Mesenchymal stem cell (in vitro differentiated cells and primary cell): ENCODE results near the gene WDR64.

Experiments used
- DNase-seq: peaks from one replicate; pipeline ENCODE4 v3.0.0-alpha.2; 2013
- H2AFZ ChIP-seq: one replicate; pipeline ENCODE4 v1.6.1; 2013; ENCODE audit warnings: low read depth, mild to moderate bottlenecking, control low read depth, inconsistent platforms, low read length, moderate library complexity
- H2AK5ac ChIP-seq: 2 replicates; pipeline ENCODE4 v1.6.1; 2013; ENCODE audit warnings: low read length, moderate library complexity, mild to moderate bottlenecking, inconsistent platforms; ENCODE audit not compliant: severe bottlenecking
- H2BK120ac ChIP-seq: one replicate; pipeline ENCODE4 v1.6.1; 2013; ENCODE audit warnings: low read depth, mild to moderate bottlenecking, inconsistent platforms, low read length, moderate library complexity
- H2BK12ac ChIP-seq, 2 experiments: one replicate each; pipeline ENCODE4 v1.6.1; 2013; ENCODE audit warnings: inconsistent platforms in 2 of 2, low read length in 2 of 2, mild to moderate bottlenecking in 2 of 2, moderate library complexity in 2 of 2, control low read depth in 1 of 2
- H2BK15ac ChIP-seq: one replicate; pipeline ENCODE4 v1.6.1; 2013; ENCODE audit warnings: mild to moderate bottlenecking, low read depth, inconsistent platforms; ENCODE audit not compliant: poor library complexity, severe bottlenecking
- H2BK5ac ChIP-seq: 2 replicates; pipeline ENCODE4 v1.6.1; 2013; ENCODE audit warnings: low read depth, mild to moderate bottlenecking, low read length, control low read depth, inconsistent platforms; ENCODE audit not compliant: poor library complexity, severe bottlenecking
- H3K14ac ChIP-seq, 2 experiments: one replicate each; pipeline ENCODE4 v1.6.1; 2013; ENCODE audit warnings: inconsistent platforms in 2 of 2, low read length in 2 of 2, control low read depth in 1 of 2, mild to moderate bottlenecking in 1 of 2, moderate library complexity in 1 of 2
- H3K18ac ChIP-seq, 2 experiments: one replicate each; pipeline ENCODE4 v1.6.1; 2013; ENCODE audit warnings: inconsistent platforms in 2 of 2, low read length in 2 of 2, control low read depth in 1 of 2, low read depth in 1 of 2, mild to moderate bottlenecking in 1 of 2
- H3K23ac ChIP-seq, 2 experiments: one replicate each; pipeline ENCODE4 v1.6.1; 2013; ENCODE audit warnings: inconsistent platforms in 2 of 2, low read length in 2 of 2, mild to moderate bottlenecking in 2 of 2, moderate library complexity in 2 of 2, control low read depth in 1 of 2
- H3K27ac ChIP-seq: 2 replicates; pipeline ENCODE4 v1.5.1; 2013; ENCODE audit warnings: mild to moderate bottlenecking, moderate library complexity, low read length, control low read depth, inconsistent platforms; ENCODE audit not compliant: poor library complexity, severe bottlenecking
- H3K27me3 ChIP-seq, 2 experiments: 2 replicates each; pipeline versions ENCODE4 v1.6.1 to v1.7.0; 2013; ENCODE audit warnings: low read length in 2 of 2, mild to moderate bottlenecking in 2 of 2, moderate library complexity in 2 of 2, control low read depth in 1 of 2, inconsistent platforms in 1 of 2; ENCODE audit not compliant: control insufficient read depth in 1 of 2, insufficient read depth in 1 of 2
- H3K36me3 ChIP-seq, 2 experiments: 2 replicates each; pipeline versions ENCODE4 v1.6.1 to v1.7.0; 2013; ENCODE audit warnings: low read length in 2 of 2, control low read depth in 1 of 2, inconsistent platforms in 1 of 2, low read depth in 1 of 2, mild to moderate bottlenecking in 1 of 2; ENCODE audit not compliant: insufficient read depth in 2 of 2, control insufficient read depth in 1 of 2
- H3K4ac ChIP-seq, 2 experiments: one replicate each; pipeline ENCODE4 v1.6.1; 2013; ENCODE audit warnings: inconsistent platforms in 2 of 2, low read length in 2 of 2, mild to moderate bottlenecking in 2 of 2, moderate library complexity in 2 of 2, control low read depth in 1 of 2, low read depth in 1 of 2
- H3K4me1 ChIP-seq: 2 replicates; pipeline ENCODE4 v1.6.1; 2013; ENCODE audit warnings: low read depth, low read length, control low read depth; ENCODE audit not compliant: control insufficient read depth, insufficient read depth
- H3K4me2 ChIP-seq: 2 replicates; pipeline ENCODE4 v1.6.1; 2013; ENCODE audit warnings: low read length, mild to moderate bottlenecking, inconsistent platforms; ENCODE audit not compliant: poor library complexity, severe bottlenecking
- H3K4me3 ChIP-seq, 2 experiments: 2 replicates each; pipeline versions ENCODE4 v1.5.1 to v1.7.0; 2013; ENCODE audit warnings: low read length in 2 of 2, mild to moderate bottlenecking in 2 of 2, control low read depth in 1 of 2, low read depth in 1 of 2; ENCODE audit not compliant: insufficient read depth in 1 of 2
- H3K79me1 ChIP-seq: replicated peaks from 2 replicates; pipeline ENCODE4 v1.6.1; 2013; ENCODE audit warnings: mild to moderate bottlenecking, control low read depth, low read length, inconsistent platforms; ENCODE audit not compliant: poor library complexity, severe bottlenecking
- H3K9ac ChIP-seq: 2 replicates; pipeline ENCODE4 v1.7.0; 2013; ENCODE audit warnings: mild to moderate bottlenecking, low read length, moderate library complexity
- H3K9me3 ChIP-seq: 2 replicates; pipeline ENCODE4 v1.7.0; 2013; ENCODE audit warnings: mild to moderate bottlenecking, low read length; ENCODE audit not compliant: control insufficient read depth
- H4K8ac ChIP-seq: one replicate; pipeline ENCODE4 v1.6.1; 2013; ENCODE audit warnings: inconsistent platforms, mild to moderate bottlenecking, low read length, moderate library complexity
- H4K91ac ChIP-seq: one replicate; pipeline ENCODE4 v1.6.1; 2013; ENCODE audit warnings: mild to moderate bottlenecking, low read length, inconsistent platforms
- WGBS: methylation state at CpG from one replicate; pipeline ENCODE4 v1.1.7; 2013; ENCODE audit warnings: mixed read lengths; 5-methylcytosine and 5-hydroxymethylcytosine counted together

The WDR64 gene

GRCh38 chr1:241713316-241713715, 61.2 kb downstream of the WDR64 start:
- H4K91ac ChIP-seq: no peak overlapping the region
- no peak overlapping the region for H2AK5ac ChIP-seq
- no peak overlapping the region for H2BK5ac ChIP-seq
- H3K9me3 ChIP-seq: no peaks in the 10 kb centered on the region
- no peaks in the 10 kb centered on the region for H3K4me1 ChIP-seq
- no peak overlapping the region for H3K27ac ChIP-seq
- no peaks in the 10 kb centered on the region for H3K36me3 ChIP-seq
- no peak overlapping the region for H3K9ac ChIP-seq
- H3K23ac ChIP-seq: no peak overlapping the region
- H2BK12ac ChIP-seq: no peak overlapping the region
- H2AFZ ChIP-seq: no peak overlapping the region
- H3K4me3 ChIP-seq: no peak overlapping the region
- 71% methylated on average over 2 of the region's 2 CpGs for WGBS
- no peaks in the 10 kb centered on the region for H3K79me1 ChIP-seq
- H3K27me3 ChIP-seq: no peaks in the 10 kb centered on the region
- H3K18ac ChIP-seq: no peak overlapping the region
- H2BK120ac ChIP-seq: no peak overlapping the region
- H2BK15ac ChIP-seq: no peak overlapping the region
- H3K14ac ChIP-seq: no peak overlapping the region
- DNase-seq: no peak
- H4K8ac ChIP-seq: no peak overlapping the region
- no peak overlapping the region for H3K4me2 ChIP-seq
- H3K4ac ChIP-seq: no peak overlapping the region

GRCh38 chr1:241714321-241715218, 62.5 kb downstream of the WDR64 start:
- Histone ChIP-seq H2BK120ac (no peak overlapping the region), H3K9me3 (no peaks in the 10 kb centered on the region), H3K36me3 (no peaks in the 10 kb centered on the region), H2AFZ (no peak overlapping the region), H3K23ac (no peak overlapping the region), H3K4ac (no peak overlapping the region), H3K18ac (no peak overlapping the region), H3K27ac (no peak overlapping the region), H2BK15ac (no peak overlapping the region), H3K14ac (no peak overlapping the region), H2AK5ac (no peak overlapping the region), H3K4me3 (no peak overlapping the region), H2BK12ac (no peak overlapping the region), H4K91ac (no peak overlapping the region), H3K4me2 (no peak overlapping the region), H3K79me1 (no peaks in the 10 kb centered on the region), H4K8ac (no peak overlapping the region), H3K4me1 (no peaks in the 10 kb centered on the region), H3K9ac (no peak overlapping the region), H3K27me3 (no peaks in the 10 kb centered on the region), H2BK5ac (no peak overlapping the region)
- DNase-seq: no peak
- WGBS: 82% methylated on average over 2 of the region's 2 CpGs

GRCh38 chr1:241715435-241715834, 63.4 kb downstream of the WDR64 start:
- no peak overlapping the region for H3K23ac ChIP-seq
- H3K36me3 ChIP-seq: no peaks in the 10 kb centered on the region
- 100% methylated on average over 2 of the region's 3 CpGs for WGBS
- H2BK12ac ChIP-seq: no peak overlapping the region
- no peak overlapping the region for H3K27ac ChIP-seq
- H3K4me1 ChIP-seq: no peaks in the 10 kb centered on the region
- no peak overlapping the region for H2BK120ac ChIP-seq
- H3K18ac ChIP-seq: no peak overlapping the region
- H3K4me2 ChIP-seq: no peak overlapping the region
- no peak overlapping the region for H3K9ac ChIP-seq
- no peaks in the 10 kb centered on the region for H3K27me3 ChIP-seq
- no peak overlapping the region for H4K8ac ChIP-seq
- H4K91ac ChIP-seq: no peak overlapping the region
- no peak overlapping the region for H2BK15ac ChIP-seq
- H3K14ac ChIP-seq: no peak overlapping the region
- DNase-seq: no peak
- no peak overlapping the region for H2AK5ac ChIP-seq
- no peak overlapping the region for H3K4ac ChIP-seq
- H3K9me3 ChIP-seq: no peaks in the 10 kb centered on the region
- H2BK5ac ChIP-seq: no peak overlapping the region
- H2AFZ ChIP-seq: no peak overlapping the region
- H3K79me1 ChIP-seq: no peaks in the 10 kb centered on the region
- H3K4me3 ChIP-seq: no peak overlapping the region

GRCh38 chr1:241715956-241716355, 63.9 kb downstream of the WDR64 start:
- no peak overlapping the region for H3K4me2 ChIP-seq
- no peak overlapping the region for H3K14ac ChIP-seq
- no peaks in the 10 kb centered on the region for H3K36me3 ChIP-seq
- H3K27me3 ChIP-seq: no peaks in the 10 kb centered on the region
- no peak overlapping the region for H2BK15ac ChIP-seq
- H2BK12ac ChIP-seq: no peak overlapping the region
- H2BK5ac ChIP-seq: no peak overlapping the region
- H4K8ac ChIP-seq: no peak overlapping the region
- no peak overlapping the region for H2AK5ac ChIP-seq
- no peaks in the 10 kb centered on the region for H3K79me1 ChIP-seq
- H3K27ac ChIP-seq: no peak overlapping the region
- no peaks in the 10 kb centered on the region for H3K4me1 ChIP-seq
- no peak overlapping the region for H2AFZ ChIP-seq
- H3K4ac ChIP-seq: no peak overlapping the region
- H3K4me3 ChIP-seq: no peak overlapping the region
- DNase-seq: no peak
- H3K23ac ChIP-seq: no peak overlapping the region
- peaks cover 4% of the 10 kb centered on the region for H3K9me3 ChIP-seq
- no peak overlapping the region for H2BK120ac ChIP-seq
- H3K9ac ChIP-seq: no peak overlapping the region
- H4K91ac ChIP-seq: no peak overlapping the region
- WGBS: 81% methylated on average over 3 of the region's 4 CpGs
- no peak overlapping the region for H3K18ac ChIP-seq
